SW 1271 (cell line): ENCODE data around the gene MANBA.
"Not testable (repeated sequence)": the region's sequence is repeated elsewhere in the genome, so short reads cannot be mapped to it uniquely, and the experiment has no call there.

Experiments
- DNase-seq, 2 experiments: peaks; one replicate each; lab custom pipeline; 2025; lab: John Stamatoyannopoulos, UW

Gene MANBA

GRCh38 chr4:102761906-102762305 lies 1.1 kb upstream of the MANBA start:
- no peak for DNase-seq

GRCh38 chr4:102761296-102761701 lies 531 bp upstream of the MANBA start:
- DNase-seq: no peak

- DNase-seq: peak in 1 of 2 experiments; percentile 24
These were observed 730 bp downstream of the MANBA start for GRCh38 chr4:102759831-102760644.

- no peak for DNase-seq
These were observed 2.3 kb downstream of the MANBA start for GRCh38 chr4:102758241-102759160.

- DNase-seq: no peak
These were observed 3.1 kb downstream of the MANBA start for GRCh38 chr4:102757681-102758080.

GRCh38 chr4:102754044-102754443 lies 6.7 kb downstream of the MANBA start:
- no peak for DNase-seq

- no peak for DNase-seq
These were observed 8.8 kb downstream of the MANBA start for GRCh38 chr4:102751941-102752340.

GRCh38 chr4:102743352-102743751 lies 17.4 kb downstream of the MANBA start:
- not testable (repeated sequence) for DNase-seq

GRCh38 chr4:102738802-102739201 lies 22.0 kb downstream of the MANBA start:
- DNase-seq: not testable (repeated sequence)

- DNase-seq: no peak
These were observed 23.9 kb downstream of the MANBA start for GRCh38 chr4:102736636-102737549.

- DNase-seq: no peak
These were observed 25.2 kb downstream of the MANBA start for GRCh38 chr4:102735582-102735981.

- no peak for DNase-seq
These were observed 26.0 kb downstream of the MANBA start for GRCh38 chr4:102734591-102735385.

GRCh38 chr4:102734116-102734515 lies 26.7 kb downstream of the MANBA start:
- no peak for DNase-seq

GRCh38 chr4:102733084-102733483 lies 27.7 kb downstream of the MANBA start:
- no peak for DNase-seq

GRCh38 chr4:102732678-102733077 lies 28.1 kb downstream of the MANBA start:
- no peak for DNase-seq

- no peak for DNase-seq
These were observed 29.7 kb downstream of the MANBA start for GRCh38 chr4:102730968-102731533.

GRCh38 chr4:102729486-102729885 lies 31.3 kb downstream of the MANBA start:
- not testable (repeated sequence) for DNase-seq

- not testable (repeated sequence) for DNase-seq
These were observed 33.8 kb downstream of the MANBA start for GRCh38 chr4:102726919-102727318.

GRCh38 chr4:102726068-102726467 lies 34.7 kb downstream of the MANBA start:
- DNase-seq: no peak

GRCh38 chr4:102725229-102725628 lies 35.5 kb downstream of the MANBA start:
- DNase-seq: no peak

GRCh38 chr4:102723511-102723910 lies 37.3 kb downstream of the MANBA start:
- DNase-seq: no peak
